HK-2 (cell line): Measurements from ENCODE around the gene HECW1.
"Not testable (repeated sequence)": the region's sequence is repeated elsewhere in the genome, so short reads cannot be mapped to it uniquely, and the experiment has no call there.

Experiments
- DNase-seq: peaks from one replicate; pipeline ENCODE4 v3.0.0-alpha.2; 2018; ENCODE audit not compliant: unreplicated experiment

The HECW1 gene

DNA sequence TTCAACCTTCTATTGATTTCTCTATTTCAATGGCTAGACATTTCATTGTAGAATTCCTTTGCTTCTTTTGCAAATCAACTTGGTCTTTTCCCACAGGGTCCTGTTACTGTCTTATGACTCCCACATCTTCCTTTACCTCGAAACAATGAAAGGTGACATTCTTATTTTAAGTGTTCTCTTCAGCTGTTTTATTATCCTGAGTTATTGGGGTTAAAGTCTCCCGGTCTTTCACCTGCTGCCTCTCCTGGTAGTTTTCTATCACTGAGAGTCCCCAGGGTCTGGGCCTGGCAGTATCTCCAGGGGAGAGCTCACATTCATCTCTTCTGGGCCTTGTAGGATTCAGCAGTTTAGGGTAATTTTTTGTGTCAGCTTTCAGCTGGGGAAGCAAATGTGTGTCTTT is 95.8 kb downstream of the HECW1 start:
- DNase-seq: no peak

DNA sequence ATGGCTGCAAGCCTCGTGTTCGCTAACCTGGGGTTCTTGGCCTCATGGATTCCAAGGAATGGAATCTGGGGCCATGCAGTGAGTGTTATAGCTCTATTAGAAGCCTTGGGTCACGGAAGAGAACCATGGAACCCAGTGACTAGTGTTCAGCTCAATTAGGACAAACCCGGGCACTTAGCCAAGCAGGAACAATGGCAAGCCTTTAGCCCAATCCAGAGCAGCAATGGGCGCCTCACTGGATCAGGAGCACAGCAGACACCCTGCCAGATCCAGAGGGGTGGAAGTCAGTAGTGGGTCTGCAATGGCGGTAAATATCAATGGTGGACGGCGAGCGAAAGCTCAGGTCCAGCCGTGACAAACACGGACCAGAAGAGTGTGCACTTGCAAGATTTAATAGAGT is 98.1 kb downstream of the HECW1 start:
- DNase-seq: not testable (repeated sequence)

DNA sequence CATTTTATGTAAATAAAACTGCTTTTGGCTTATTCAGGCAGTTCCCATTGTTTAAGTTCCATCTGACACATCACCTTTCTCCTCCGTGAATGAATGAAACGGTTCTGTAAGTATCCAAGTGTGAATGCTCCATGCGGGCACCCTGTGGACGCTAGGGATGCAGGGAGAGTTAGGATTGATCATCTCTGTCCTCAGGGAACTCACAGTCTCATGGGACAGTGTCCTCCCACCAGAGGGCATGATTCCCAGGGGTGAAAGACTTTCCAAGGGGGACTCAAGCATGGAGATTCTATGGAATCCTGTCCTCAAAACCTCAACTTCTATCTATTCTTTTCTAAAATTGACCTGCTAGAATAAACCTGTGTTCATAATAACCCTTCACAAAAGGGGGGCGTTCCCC is 98.8 kb downstream of the HECW1 start:
- no peak for DNase-seq

DNA sequence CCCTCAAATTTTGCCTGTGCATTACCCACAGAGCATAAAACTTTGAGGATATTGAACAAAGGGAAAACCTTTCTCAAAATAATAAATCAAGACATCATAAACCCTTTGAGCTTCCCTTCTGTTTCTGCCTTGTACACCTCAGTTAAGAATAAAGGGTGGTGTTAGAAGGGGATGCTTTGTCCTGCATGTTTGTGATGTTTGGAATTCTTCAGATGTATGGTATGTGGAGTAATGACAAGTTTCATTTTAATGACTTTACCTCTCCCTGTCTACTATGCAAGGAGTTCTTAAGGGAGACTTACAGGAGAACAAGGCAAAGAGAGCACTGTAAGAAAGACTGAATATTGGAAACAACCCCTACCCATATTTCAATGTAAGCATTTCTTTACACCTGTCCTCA is 99.2 kb downstream of the HECW1 start:
- DNase-seq: no peak

DNA sequence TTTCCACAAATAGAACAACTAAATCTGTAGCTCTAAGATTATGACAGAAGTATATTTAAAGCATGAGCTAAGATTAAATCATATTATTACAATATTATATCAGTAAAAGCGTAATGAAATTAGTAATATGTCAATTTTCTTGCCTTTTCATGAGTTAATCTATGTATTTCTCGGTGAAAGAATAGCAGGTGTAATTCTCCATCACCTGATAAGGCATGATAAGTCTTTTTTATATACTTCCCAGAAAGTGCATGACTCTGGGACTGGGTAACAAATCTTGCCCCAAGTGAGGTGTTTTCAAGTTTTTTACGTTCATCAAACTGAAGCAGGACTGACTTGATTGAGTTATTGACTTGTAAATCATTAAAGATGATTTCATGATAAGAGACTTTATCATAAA is 100.5 kb downstream of the HECW1 start:
- no peak for DNase-seq

DNA sequence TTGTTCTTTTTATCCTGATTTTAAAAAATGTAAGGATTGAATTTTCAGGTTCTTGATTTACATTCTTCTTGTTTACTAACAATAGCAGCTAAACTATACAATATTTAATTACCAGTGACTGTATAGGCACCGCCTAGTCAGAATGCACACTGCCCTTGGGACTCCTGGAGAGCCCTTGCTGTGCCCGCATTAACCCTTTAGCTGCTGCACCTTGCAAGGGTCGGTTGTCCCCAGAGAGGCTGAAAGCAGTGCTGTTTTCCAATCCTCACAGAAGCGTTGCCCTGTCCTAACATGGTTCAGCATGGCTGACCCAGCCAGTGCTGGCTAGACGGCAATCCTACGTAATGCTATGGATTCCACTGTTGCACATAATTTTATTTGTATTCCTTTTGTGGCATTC is 102.6 kb downstream of the HECW1 start:
- no peak for DNase-seq

DNA sequence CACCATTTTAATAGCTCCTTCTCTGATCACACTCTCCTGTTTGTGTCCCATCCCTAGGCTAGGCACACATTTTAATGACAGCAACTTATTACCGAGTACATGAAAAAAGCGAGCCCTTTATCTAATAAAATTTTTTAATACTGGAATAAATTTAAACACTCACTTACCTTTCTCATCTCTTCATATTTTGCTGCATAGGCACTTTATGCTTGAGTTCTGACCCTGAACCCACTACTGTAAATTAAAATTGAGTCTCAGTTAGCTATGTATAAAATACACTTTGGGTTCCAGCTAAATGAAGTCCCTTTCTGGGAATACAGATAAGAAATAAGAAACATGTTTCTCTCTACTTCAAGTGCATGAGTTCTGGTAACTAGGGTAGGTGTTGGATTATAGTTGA is 104.6 kb downstream of the HECW1 start:
- no peak for DNase-seq

DNA sequence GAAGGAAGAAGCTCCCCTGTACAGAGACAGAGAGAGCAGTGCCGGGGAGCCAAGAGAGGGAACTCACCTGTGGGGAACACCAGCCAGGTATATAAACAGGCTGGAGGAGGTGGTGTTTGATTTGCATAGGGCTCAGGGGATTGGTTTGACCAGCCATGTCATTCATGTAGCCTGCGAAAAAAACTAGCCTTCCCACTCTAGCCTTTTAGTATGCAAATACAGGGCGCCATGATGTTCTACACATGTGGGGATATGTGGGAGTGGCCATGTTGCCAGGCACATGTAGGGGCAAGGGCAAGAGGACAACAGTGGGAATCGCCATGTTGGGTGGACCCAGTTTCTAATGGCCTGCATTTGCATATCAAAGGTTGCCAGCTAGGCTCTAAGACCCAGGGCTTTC is 106.5 kb downstream of the HECW1 start:
- DNase-seq: not testable (repeated sequence)

DNA sequence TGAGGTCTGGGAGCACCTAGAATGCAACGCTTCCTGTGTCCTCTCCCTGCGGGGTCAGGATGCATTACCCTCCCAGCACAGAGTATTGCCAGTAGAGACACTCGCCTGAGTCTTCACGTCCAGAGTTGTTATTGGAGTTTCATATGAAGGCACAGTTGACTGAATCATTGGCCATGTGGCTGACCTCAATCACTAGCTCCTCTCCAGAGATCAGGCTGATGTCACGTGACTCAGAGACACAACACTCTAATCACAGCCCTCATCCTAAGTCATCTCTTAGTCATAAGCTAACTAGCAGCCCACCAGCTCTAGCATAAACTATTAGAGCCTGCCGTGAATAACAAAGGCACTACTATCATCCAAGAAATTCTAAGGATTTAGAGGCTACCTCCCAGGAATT is 107.8 kb downstream of the HECW1 start:
- DNase-seq: no peak

DNA sequence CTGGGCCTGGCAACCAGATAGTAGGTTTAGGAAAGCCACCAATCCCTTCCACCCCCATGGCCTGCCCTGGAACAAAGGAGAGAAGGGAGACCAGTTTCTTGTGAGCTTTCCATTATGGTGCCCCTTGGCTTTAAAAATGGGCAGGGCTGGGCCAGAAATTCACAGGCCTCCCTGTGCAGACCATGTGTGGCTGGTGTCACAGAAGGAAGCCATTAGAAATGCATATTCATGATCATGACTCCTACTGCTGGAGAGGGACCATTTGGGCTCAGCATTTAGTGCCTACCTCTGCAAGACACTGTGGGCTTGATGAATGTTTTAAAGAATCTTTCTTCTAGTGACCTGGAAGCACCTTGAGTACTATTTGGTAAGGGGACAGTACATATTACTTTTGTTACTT is 108.3 kb downstream of the HECW1 start:
- no peak for DNase-seq

DNA sequence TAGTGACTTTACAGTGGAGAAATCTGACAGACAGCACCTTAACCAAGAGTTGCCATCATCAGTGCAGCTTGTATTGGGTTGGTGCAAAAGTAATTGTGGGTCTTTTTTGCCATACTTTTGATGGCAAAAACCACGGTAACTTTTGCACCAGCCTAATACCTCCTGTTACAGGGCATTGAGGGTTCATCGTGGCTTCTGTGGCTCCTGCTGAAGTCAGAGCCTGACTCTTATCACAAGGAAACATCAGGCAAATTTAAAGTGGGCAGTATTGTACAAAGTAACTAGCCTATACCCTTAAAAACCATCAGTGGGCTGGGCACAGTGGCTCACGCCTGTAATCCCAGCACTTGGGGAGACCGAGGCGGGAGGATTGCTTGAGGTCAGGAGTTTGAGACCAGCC is 117.4 kb downstream of the HECW1 start:
- no peak for DNase-seq

DNA sequence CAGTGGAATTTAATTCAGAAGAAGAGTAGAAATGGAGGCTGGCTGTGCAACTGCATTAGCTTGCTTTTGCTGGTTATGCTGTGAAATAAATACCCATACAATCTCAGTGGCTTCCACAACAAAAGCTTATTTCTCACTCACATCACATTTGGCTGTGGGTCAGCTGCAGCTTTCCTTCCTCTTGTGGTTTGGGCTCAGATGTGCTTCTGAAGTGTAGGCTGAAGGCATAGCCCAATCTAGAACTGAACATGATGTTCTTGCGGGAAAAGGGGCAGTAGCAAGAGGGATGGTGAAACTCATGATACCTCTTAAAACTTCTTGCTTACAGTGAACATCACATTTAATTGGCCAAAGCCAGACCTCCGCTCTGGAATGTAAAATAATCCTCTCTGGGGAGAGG is 119.9 kb downstream of the HECW1 start:
- DNase-seq: no peak

DNA sequence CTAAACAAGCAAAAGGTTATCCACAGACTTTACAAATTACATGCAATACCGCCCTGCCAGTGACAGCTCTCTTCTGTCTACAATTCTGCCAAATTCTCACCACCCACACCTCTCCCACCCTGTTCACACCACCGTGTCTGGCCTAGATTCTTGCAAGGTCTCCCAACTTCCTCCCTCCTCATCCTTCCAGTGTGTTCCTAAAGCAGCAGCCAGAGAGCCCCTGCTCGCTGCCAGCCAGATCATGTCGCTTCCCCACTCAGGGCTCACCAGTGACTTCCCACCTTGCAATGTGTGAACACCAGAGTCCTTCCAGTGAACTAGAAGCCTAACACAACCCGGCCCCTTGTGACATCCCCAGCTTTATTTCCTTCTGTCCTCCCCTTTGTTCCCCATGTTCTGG is 121.6 kb downstream of the HECW1 start:
- DNase-seq: no peak

DNA sequence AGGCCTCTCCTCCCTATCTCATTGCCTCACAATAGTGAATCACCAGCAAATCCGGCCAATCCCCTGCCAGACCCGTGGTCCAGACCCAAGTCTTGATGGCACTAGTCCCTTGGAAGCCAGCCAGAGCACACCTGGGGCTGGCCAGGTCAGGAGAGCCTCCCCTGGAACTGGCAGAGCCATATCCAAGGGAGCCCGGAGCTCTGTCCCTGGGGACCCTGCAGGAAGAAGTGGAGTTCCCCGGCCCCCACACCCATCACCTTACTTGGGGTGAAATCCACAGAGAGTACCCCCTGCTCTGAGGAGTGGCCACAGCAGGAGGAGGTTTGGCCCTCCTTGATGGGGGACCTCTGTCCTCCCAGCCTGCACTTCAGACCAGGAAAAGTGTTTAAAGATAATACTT is 122.5 kb downstream of the HECW1 start:
- no peak for DNase-seq

DNA sequence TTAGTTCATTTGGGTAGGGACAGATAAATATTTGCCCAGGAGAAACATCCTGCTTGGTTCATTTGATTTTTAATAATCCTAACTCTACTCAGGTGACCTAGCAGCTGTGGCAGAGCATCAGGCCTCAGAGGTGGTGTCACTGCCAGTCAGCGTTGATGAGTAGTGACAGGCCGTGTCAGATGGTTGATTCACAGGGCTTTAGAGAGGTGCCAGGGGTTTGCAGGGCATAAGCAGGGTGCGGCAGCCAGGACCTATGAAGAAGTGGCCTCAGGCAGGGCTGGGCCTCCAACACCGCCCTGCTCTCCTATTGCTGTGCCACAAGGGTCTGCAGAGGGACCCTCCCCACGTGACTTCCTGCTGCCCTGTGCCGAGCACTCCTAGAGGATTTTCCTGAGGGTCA is 128.1 kb downstream of the HECW1 start:
- no peak for DNase-seq

DNA sequence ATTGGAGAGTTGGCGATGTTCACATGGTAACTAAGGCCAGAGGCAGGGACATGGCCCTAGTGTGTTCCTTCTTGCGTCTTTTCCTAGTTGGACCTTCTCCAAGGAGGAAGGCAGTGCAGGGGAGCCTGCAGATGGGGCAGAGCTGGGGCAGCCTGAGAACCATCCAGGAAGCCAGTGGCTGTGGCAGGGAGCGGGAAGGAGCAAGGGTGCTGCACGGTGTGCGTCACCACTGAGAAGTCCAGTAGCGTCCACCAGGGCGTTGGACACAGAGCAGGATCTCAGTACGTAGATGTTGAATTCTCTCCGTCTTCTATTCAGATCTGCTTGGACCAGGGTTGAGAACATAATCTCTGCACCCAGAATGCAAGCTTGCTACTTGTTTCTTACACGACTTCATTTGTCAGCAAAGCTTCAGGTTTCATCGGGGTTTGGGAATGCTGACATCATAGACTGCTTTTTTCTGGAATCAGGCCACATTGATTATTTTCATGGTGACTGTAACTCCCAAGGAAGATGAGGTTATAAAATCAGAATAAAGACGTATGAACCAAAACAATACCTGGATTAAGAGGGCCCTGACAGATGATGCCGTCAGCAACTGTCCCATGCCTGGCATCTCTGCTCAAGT is 130.3 kb downstream of the HECW1 start:
- DNase-seq: no peak

DNA sequence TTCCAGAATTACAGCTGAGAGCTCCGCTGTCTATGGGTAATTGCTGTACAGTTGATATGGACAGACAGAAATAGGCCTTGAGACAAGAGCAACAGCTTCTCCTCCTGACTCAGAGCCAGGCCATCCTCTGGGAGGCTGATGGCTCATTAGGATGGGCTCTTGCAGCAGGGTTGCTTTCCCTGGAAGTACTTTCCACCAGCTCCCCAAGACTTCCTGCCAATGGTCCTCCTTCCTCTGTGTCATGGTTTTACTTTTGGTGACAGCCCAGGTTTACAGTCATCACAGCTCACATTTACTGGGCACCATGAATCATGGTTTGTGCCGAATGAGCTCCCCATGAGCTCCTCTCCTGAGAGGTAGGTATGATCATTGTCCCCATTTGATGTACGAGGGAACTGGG is 131.8 kb downstream of the HECW1 start:
- no peak for DNase-seq

DNA sequence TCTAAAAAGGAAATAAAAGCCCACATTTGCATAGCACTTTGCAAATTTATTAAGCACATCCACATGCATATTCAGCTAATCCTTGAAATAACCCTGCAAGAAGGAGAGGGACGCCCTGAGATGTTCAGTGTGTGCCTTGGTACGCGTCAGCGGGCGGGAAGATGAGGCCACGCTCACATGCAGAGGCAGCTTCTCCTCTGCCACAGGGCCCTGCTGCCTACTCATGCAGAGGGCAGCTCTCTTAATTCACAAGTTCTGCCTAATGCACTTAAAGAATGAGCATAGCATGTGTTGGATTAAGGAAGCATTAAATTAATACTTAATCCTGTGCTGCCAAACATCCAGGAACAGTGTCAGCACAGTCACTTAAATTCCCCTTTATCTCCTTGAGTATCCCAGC is 132.3 kb downstream of the HECW1 start:
- no peak for DNase-seq

DNA sequence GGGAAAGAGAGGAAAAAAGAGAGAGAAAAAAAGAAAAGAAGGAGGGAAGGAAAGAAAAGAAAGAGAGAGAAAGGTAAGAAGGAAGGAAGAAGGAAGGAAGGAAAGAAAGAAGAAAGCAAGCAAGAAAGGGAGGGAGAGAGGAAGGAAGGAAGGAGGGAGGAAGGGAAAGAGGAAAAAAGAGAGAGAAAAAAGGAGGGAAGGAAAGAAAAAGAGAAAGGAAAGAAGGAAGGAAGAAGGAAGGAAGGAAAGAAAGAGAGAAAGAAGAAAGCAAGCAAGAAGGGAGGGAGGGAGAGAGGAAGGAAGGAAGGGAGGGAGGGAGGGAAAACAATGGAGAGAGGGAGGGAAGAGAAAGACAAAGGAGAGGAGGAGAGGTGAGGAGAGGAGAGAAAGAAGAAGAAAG is 135.3 kb downstream of the HECW1 start:
- no peak for DNase-seq

DNA sequence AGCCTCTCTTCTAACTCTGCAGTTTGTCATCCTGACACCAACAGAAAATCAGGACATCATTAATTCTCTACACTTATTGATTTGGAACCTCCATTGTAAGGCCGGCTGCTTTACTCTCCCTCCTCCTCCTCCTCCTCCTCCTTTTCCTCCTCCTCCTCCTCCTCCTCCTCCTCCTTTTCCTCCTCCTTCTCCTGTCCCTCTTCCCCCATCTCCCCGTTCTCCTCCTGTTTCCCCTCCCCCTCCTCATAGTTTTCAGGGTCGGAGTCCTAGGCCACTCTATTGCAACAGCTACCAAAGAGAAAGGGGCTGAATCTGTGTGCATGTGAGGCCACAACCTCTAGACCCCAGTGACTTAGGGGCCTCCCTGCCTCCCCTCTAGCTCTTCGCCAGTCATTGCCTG is 136.1 kb downstream of the HECW1 start:
- DNase-seq: no peak

DNA sequence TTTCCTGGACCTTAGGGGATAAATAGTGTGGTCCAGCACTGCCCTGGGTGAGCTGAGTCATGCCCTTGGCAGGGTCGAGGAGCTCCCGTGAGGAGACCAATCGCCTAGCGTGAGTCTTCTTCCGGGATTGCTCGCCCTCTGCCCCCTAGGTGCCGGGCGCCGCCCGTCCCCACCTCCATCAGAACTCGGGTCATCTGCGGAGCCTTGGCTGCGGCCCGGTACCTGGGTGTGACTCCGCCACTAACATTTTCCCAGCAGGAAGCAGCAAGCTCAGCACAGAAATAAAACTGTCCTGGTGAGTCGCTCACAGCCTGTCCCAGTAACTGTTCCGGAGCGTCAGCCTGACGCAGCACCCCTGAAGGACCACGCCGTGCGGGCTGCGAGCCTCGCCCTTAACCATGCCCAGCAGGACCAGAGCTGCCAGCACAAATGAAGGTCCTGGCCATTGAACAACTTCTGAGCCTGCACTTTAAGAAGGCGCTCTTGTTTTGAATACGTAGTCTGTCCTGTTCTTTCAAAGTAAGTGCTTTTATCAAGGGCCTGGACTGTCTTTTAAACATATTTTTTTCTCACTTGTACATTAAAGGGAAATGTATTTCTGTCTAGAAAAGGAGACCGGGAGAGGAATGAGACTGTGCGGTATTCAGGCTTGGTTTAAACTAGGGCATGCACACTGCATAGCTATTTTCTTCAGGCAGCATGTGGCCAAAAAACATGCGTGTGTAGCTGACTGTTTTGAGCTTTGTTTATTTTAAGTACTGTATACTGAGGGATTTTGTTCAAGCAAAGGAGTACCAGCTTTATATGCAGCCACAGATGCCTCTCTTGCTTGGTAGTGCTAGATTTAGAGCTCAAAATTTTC is 136.7 kb downstream of the HECW1 start:
- no peak for DNase-seq

DNA sequence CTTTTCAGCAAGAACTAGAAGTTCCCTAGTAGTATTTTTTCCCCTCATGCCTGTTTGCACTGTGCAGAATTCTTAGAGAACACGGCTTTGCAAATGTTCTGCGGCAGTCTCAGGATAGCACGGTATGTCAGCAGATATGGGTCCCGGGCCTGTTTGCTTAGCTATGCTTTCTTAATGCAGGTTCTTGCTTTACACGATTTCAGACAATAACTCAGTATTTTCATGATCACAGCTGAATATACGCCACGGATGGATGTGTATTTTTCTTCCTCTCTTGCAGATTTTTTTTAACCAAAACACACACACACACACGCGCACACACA is 137.3 kb downstream of the HECW1 start:
- no peak for DNase-seq

DNA sequence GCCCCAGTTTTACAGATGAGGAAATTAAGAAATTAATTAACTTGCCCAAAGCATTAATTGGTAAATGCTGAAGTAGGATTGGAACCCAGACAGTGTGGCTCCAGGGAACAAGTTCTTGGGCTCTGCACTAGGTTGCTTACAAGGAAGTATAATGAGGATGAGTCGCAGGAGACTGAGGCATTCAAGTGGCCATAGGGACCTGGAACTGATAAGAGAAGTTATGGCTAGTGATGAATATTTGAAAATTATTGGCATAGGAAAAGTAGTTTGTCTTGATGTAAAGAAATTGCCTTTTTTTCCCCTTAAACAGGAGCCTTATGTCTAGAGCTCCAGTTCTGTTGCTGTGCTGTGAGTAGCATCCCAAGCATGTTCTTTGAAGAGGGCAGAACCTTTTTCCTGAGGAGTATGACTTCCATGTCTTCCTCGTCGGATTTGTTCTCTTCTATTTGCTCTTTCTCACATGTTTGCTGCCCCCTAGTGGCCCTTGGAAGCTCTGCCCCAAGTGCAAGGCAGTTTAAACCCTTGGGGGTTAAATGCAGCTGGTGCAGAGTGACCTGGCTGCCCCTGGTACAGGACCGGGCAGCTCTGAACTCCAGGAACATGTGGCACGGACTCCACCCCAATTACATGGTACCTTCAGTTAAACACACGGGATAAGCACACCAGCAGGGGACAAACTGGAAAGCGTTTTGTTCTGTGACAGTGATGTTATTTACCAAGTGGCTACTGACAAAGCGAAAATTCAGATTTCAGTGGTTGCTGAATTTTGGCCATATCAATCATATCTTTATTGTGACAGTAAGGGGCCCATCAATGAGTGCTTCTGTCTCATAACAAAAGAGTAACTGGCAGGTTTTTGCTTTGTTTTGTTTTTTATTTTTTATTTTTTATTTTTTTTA is 148.8 kb downstream of the HECW1 start:
- peak; percentile 73 for DNase-seq
